GM12878 (cell line): ENCODE results near the gene PASK.

Source experiments
- CREB1 ChIP-seq: IDR thresholded peaks from 2 replicates; pipeline ENCODE4 v1.6.1; 2012; ENCODE audit warnings: low read depth, mild to moderate bottlenecking, inconsistent platforms
- EZH2 ChIP-seq: IDR thresholded peaks from 2 replicates; pipeline ENCODE4 v1.6.1; 2012; ENCODE audit warnings: low read depth, mild to moderate bottlenecking, control low read depth, inconsistent platforms, low read length, borderline replicate concordance; ENCODE audit not compliant: control insufficient read depth
- MYB ChIP-seq: fragments of 150-350 bp; IDR thresholded peaks from 2 replicates; pipeline ENCODE4 v1.6.1; 2014; ENCODE audit warnings: mild to moderate bottlenecking, low read depth, low read length, borderline replicate concordance
- MYC ChIP-seq: IDR thresholded peaks from 2 replicates; pipeline ENCODE4 v1.6.1; 2011; ENCODE audit warnings: mild to moderate bottlenecking, low read length, moderate library complexity, inconsistent platforms; ENCODE audit not compliant: insufficient read depth, insufficient replicate concordance, insufficient read length, severe bottlenecking
- NRF1 ChIP-seq: conservative IDR thresholded peaks from 2 replicates; pipeline ENCODE4 v1.6.1; 2011; ENCODE audit warnings: mild to moderate bottlenecking, low read depth, low read length, improper control_type of control experiment
- POLR2A ChIP-seq: IDR thresholded peaks from 2 replicates; pipeline ENCODE4 v1.6.1; 2011; ENCODE audit warnings: low read depth, mild to moderate bottlenecking, low read length
- RAD21 ChIP-seq: IDR thresholded peaks from 2 replicates; pipeline ENCODE4 v1.6.1; 2011; ENCODE audit warnings: mild to moderate bottlenecking, low read depth, low read length, moderate library complexity; ENCODE audit not compliant: insufficient read depth
- YY1 ChIP-seq: IDR thresholded peaks from 2 replicates; pipeline ENCODE4 v1.6.1; 2011; ENCODE audit warnings: low read depth, mild to moderate bottlenecking, low read length
- TF ChIP-seq, protein P1 (sequence below), 3 experiments: IDR thresholded peaks in 2 of 3; conservative IDR thresholded peaks in 1 of 3; 2 replicates each; pipeline ENCODE4 v1.5.1; 2011; ENCODE audit warnings: low read depth in 3 of 3, low read length in 3 of 3, mild to moderate bottlenecking in 3 of 3, control low read depth in 2 of 3, moderate library complexity in 2 of 3, inconsistent platforms in 1 of 3, mixed read lengths in 1 of 3; ENCODE audit not compliant: control insufficient read depth in 2 of 3, insufficient read depth in 1 of 3; ENCODE audit errors: extremely low read depth in 1 of 3
- TF ChIP-seq, protein P2 (sequence below): IDR thresholded peaks from 2 replicates; pipeline ENCODE4 v1.6.1; 2012; ENCODE audit warnings: mild to moderate bottlenecking, low read depth, low read length
- TF ChIP-seq, protein P3 (sequence below): fragments of 450-650 bp; IDR thresholded peaks from 2 replicates; pipeline ENCODE4 v1.6.1; 2017; ENCODE audit warnings: mild to moderate bottlenecking, moderate library complexity
- TF ChIP-seq, protein P4 (sequence below): fragments of 450-650 bp; IDR thresholded peaks from 2 replicates; pipeline ENCODE4 v1.6.1; 2016; ENCODE audit warnings: mild to moderate bottlenecking

DNA sequence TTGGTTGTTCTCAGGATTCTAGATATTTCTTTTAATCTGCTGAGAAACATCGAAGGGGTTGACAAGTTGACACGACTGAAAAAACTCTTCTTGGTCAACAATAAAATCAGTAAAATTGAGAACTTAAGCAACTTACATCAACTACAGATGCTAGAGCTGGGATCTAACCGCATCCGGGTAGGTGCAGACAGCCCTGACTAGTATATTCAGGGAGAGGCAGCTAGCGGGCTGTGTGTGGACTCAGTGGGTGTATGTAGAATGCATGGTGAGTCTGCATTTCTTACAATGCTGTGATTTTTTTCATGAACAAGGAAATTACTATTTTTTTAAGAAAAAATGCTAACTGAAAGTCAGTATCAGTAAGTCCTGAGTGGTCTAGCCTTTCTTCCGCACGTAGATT is 11.0 kb upstream of the PASK start:
- TF ChIP-seq RAD21 (no peak), EZH2 (no peak), MYC (no peak), YY1 (no peak), MYB (no peak), NRF1 (no peak), POLR2A (no peak), CREB1 (no peak)
- TF ChIP-seq, protein P1, sequence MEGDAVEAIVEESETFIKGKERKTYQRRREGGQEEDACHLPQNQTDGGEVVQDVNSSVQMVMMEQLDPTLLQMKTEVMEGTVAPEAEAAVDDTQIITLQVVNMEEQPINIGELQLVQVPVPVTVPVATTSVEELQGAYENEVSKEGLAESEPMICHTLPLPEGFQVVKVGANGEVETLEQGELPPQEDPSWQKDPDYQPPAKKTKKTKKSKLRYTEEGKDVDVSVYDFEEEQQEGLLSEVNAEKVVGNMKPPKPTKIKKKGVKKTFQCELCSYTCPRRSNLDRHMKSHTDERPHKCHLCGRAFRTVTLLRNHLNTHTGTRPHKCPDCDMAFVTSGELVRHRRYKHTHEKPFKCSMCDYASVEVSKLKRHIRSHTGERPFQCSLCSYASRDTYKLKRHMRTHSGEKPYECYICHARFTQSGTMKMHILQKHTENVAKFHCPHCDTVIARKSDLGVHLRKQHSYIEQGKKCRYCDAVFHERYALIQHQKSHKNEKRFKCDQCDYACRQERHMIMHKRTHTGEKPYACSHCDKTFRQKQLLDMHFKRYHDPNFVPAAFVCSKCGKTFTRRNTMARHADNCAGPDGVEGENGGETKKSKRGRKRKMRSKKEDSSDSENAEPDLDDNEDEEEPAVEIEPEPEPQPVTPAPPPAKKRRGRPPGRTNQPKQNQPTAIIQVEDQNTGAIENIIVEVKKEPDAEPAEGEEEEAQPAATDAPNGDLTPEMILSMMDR (IDR thresholded peaks at IDR 0.05 in 2 of 3, conservative IDR thresholded peaks at IDR 0.05 in 1 of 3; ENCODE audit: control insufficient read depth in 2 of 3, extremely low read depth in 1 of 3, insufficient read depth in 1 of 3, low read depth in 3 of 3, low read length in 3 of 3), result no peak
- TF ChIP-seq, protein P2, sequence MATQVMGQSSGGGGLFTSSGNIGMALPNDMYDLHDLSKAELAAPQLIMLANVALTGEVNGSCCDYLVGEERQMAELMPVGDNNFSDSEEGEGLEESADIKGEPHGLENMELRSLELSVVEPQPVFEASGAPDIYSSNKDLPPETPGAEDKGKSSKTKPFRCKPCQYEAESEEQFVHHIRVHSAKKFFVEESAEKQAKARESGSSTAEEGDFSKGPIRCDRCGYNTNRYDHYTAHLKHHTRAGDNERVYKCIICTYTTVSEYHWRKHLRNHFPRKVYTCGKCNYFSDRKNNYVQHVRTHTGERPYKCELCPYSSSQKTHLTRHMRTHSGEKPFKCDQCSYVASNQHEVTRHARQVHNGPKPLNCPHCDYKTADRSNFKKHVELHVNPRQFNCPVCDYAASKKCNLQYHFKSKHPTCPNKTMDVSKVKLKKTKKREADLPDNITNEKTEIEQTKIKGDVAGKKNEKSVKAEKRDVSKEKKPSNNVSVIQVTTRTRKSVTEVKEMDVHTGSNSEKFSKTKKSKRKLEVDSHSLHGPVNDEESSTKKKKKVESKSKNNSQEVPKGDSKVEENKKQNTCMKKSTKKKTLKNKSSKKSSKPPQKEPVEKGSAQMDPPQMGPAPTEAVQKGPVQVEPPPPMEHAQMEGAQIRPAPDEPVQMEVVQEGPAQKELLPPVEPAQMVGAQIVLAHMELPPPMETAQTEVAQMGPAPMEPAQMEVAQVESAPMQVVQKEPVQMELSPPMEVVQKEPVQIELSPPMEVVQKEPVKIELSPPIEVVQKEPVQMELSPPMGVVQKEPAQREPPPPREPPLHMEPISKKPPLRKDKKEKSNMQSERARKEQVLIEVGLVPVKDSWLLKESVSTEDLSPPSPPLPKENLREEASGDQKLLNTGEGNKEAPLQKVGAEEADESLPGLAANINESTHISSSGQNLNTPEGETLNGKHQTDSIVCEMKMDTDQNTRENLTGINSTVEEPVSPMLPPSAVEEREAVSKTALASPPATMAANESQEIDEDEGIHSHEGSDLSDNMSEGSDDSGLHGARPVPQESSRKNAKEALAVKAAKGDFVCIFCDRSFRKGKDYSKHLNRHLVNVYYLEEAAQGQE, result no peak
- TF ChIP-seq, protein P3, sequence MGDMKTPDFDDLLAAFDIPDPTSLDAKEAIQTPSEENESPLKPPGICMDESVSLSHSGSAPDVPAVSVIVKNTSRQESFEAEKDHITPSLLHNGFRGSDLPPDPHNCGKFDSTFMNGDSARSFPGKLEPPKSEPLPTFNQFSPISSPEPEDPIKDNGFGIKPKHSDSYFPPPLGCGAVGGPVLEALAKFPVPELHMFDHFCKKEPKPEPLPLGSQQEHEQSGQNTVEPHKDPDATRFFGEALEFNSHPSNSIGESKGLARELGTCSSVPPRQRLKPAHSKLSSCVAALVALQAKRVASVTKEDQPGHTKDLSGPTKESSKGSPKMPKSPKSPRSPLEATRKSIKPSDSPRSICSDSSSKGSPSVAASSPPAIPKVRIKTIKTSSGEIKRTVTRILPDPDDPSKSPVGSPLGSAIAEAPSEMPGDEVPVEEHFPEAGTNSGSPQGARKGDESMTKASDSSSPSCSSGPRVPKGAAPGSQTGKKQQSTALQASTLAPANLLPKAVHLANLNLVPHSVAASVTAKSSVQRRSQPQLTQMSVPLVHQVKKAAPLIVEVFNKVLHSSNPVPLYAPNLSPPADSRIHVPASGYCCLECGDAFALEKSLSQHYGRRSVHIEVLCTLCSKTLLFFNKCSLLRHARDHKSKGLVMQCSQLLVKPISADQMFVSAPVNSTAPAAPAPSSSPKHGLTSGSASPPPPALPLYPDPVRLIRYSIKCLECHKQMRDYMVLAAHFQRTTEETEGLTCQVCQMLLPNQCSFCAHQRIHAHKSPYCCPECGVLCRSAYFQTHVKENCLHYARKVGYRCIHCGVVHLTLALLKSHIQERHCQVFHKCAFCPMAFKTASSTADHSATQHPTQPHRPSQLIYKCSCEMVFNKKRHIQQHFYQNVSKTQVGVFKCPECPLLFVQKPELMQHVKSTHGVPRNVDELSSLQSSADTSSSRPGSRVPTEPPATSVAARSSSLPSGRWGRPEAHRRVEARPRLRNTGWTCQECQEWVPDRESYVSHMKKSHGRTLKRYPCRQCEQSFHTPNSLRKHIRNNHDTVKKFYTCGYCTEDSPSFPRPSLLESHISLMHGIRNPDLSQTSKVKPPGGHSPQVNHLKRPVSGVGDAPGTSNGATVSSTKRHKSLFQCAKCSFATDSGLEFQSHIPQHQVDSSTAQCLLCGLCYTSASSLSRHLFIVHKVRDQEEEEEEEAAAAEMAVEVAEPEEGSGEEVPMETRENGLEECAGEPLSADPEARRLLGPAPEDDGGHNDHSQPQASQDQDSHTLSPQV, result no peak
- TF ChIP-seq, protein P4, sequence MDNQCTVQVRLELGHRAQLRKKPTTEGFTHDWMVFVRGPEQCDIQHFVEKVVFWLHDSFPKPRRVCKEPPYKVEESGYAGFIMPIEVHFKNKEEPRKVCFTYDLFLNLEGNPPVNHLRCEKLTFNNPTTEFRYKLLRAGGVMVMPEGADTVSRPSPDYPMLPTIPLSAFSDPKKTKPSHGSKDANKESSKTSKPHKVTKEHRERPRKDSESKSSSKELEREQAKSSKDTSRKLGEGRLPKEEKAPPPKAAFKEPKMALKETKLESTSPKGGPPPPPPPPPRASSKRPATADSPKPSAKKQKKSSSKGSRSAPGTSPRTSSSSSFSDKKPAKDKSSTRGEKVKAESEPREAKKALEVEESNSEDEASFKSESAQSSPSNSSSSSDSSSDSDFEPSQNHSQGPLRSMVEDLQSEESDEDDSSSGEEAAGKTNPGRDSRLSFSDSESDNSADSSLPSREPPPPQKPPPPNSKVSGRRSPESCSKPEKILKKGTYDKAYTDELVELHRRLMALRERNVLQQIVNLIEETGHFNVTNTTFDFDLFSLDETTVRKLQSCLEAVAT, result no peak
